Aorta (tissue), 5 donors: ENCODE measurements around the gene IGFN1. TPM values are rescaled to one million over a fixed set of nuclear protein-coding genes. Genes with fewer than 3 reads are reported as not detected.
"Not testable (repeated sequence)": the region's sequence is repeated elsewhere in the genome, so short reads cannot be mapped to it uniquely, and the experiment has no call there.

Experiments used
- ATAC-seq: fragments of 200-7000 bp; cut with Tn5 transposase; one replicate; pipeline ENCODE4 v1.9.1; 2022; ENCODE audit warnings: moderate library complexity; ENCODE audit not compliant: low FRiP score
- DNase-seq, 2 donors: peaks; one replicate each; pipeline ENCODE4 v3.0.0-alpha.2; 2020
- H3K27ac ChIP-seq, 2 donors: one replicate each; pipeline ENCODE4 v1.5.1; 2013; ENCODE audit warnings: low read length in 2 of 2, mild to moderate bottlenecking in 2 of 2, moderate library complexity in 2 of 2, control low read depth in 1 of 2, inconsistent platforms in 1 of 2, low read depth in 1 of 2
- H3K27me3 ChIP-seq, 2 donors: one replicate each; pipeline ENCODE4 v1.6.1; 2013; ENCODE audit warnings: control low read depth in 1 of 2, low read length in 1 of 2, mild to moderate bottlenecking in 1 of 2, moderate library complexity in 1 of 2; ENCODE audit not compliant: insufficient read depth in 2 of 2, control insufficient read depth in 1 of 2
- H3K36me3 ChIP-seq, 2 donors: one replicate each; pipeline ENCODE4 v1.6.1; 2013; ENCODE audit warnings: control low read depth in 1 of 2, low read length in 1 of 2, mild to moderate bottlenecking in 1 of 2; ENCODE audit not compliant: insufficient read depth in 2 of 2, control insufficient read depth in 1 of 2
- H3K4me1 ChIP-seq, 2 donors: one replicate each; pipeline ENCODE4 v1.6.1; 2013; ENCODE audit warnings: low read length in 2 of 2, control low read depth in 1 of 2, mild to moderate bottlenecking in 1 of 2, moderate library complexity in 1 of 2; ENCODE audit not compliant: insufficient read depth in 2 of 2, control insufficient read depth in 1 of 2
- H3K4me3 ChIP-seq, 2 donors: one replicate each; pipeline ENCODE4 v1.5.1; 2013; ENCODE audit warnings: low read length in 2 of 2, control low read depth in 1 of 2, mild to moderate bottlenecking in 1 of 2
- H3K9me3 ChIP-seq: one replicate; pipeline ENCODE4 v1.6.1; 2013; ENCODE audit warnings: mild to moderate bottlenecking, low read length; ENCODE audit not compliant: control insufficient read depth
- WGBS, 2 donors: extraction: QIAGEN DNeasy Blood & Tissue Kit; methylation state at CpG; one replicate each; pipeline ENCODE4 v1.1.7; 2013; 5-methylcytosine and 5-hydroxymethylcytosine counted together
- intact Hi-C, 2 donors: fragments of 100-400 bp; cut with DNase I; formaldehyde crosslinking; loops; one replicate each; pipeline versions ENCODE4 v1.14.2 to v1.15.0; 2022
- polyA plus RNA-seq, 2 donors: library from polyadenylated mRNA; stranded (reverse); fragments of 200-250 nt; gene quantifications; one replicate each; pipeline ENCODE4 v1.2.3, GENCODE V29; 2013
- total RNA-seq, 2 donors: library from RNA; stranded (reverse); fragmentation: NEBNext Ultra II Directional; extraction: Animal tissue kit (Norgen Biotek cat#: 25700); gene quantifications; one replicate each; pipeline ENCODE4 v1.2.1, GENCODE V29; 2021
- donor health status: healthy with polysubstance abuse.
- donor health status: Bipolar disorder and iron deficiency.
- donor health status: DM: no; HTN: no; CAD: no.
- donor health status: DM: no; HTN: no; CAD: no.
- donor health status: DM: yes; HTN: yes; CAD: no.

The IGFN1 gene
- total and polyA plus RNA-seq, 4 donors, result 0.03 to 0.50 (median 0.16) TPM

GRCh38 chr1:201156819-201157218 is 33.8 kb upstream of the IGFN1 start:
- no peaks in the 10 kb centered on the region for H3K27me3 ChIP-seq
- H3K27ac ChIP-seq, result no peak overlapping the region
- no peak overlapping the region for H3K4me3 ChIP-seq
- H3K4me1 ChIP-seq, result no peaks in the 10 kb centered on the region
- DNase-seq, result no peak
- no peaks in the 10 kb centered on the region for H3K9me3 ChIP-seq
- intact Hi-C loops, result no loop called here
- ATAC-seq, result no peak
- H3K36me3 ChIP-seq, result no peaks in the 10 kb centered on the region

GRCh38 chr1:201157949-201158348 is 32.7 kb upstream of the IGFN1 start:
- H3K27me3 ChIP-seq, result no peaks in the 10 kb centered on the region
- intact Hi-C loops, result no loop called here
- DNase-seq, result no peak
- no peaks in the 10 kb centered on the region for H3K36me3 ChIP-seq
- no peak for ATAC-seq
- no peak overlapping the region for H3K4me3 ChIP-seq
- no peak overlapping the region for H3K27ac ChIP-seq
- 92 to 94% methylated on average over 2 of the region's 2 CpGs for WGBS, 2 donors
- no peaks in the 10 kb centered on the region for H3K4me1 ChIP-seq
- H3K9me3 ChIP-seq, result no peaks in the 10 kb centered on the region

GRCh38 chr1:201163036-201163435 is 27.6 kb upstream of the IGFN1 start:
- intact Hi-C loops, H3K9me3 ChIP-seq, H3K4me3 ChIP-seq, DNase-seq, H3K27me3 ChIP-seq, ATAC-seq, H3K36me3 ChIP-seq, H3K4me1 ChIP-seq, H3K27ac ChIP-seq: not testable (repeated sequence)
- WGBS, 2 donors, result 88 to 93% methylated on average over 8 of the region's 8 CpGs

GRCh38 chr1:201163707-201164106 is 26.9 kb upstream of the IGFN1 start:
- no peak for DNase-seq
- no peak overlapping the region for H3K27ac ChIP-seq
- H3K4me3 ChIP-seq, result no peak overlapping the region
- intact Hi-C loops, result no loop called here
- no peaks in the 10 kb centered on the region for H3K36me3 ChIP-seq
- no peak for ATAC-seq
- H3K27me3 ChIP-seq, result no peaks in the 10 kb centered on the region
- 16% methylated on average over 4 of the region's 4 CpGs for WGBS, 2 donors
- no peaks in the 10 kb centered on the region for H3K4me1 ChIP-seq
- no peaks in the 10 kb centered on the region for H3K9me3 ChIP-seq

GRCh38 chr1:201164645-201165044 is 26.0 kb upstream of the IGFN1 start:
- Histone ChIP-seq H3K4me1 (no peaks in the 10 kb centered on the region), H3K27ac (no peak overlapping the region), H3K9me3 (no peaks in the 10 kb centered on the region), H3K27me3 (no peaks in the 10 kb centered on the region), H3K4me3 (no peak overlapping the region), H3K36me3 (no peaks in the 10 kb centered on the region)
- DNase-seq (no peak), ATAC-seq (no peak)
- intact Hi-C loops, result no loop called here
- 70 to 71% methylated on average over 7 of the region's 7 CpGs for WGBS, 2 donors

GRCh38 chr1:201167041-201167991 is 23.3 kb upstream of the IGFN1 start:
- DNase-seq, result no peak

GRCh38 chr1:201169203-201169602 is 21.4 kb upstream of the IGFN1 start:
- Histone ChIP-seq H3K27ac (no peak overlapping the region), H3K9me3 (no peaks in the 10 kb centered on the region), H3K4me3 (no peak overlapping the region), H3K4me1 (no peaks in the 10 kb centered on the region), H3K36me3 (no peaks in the 10 kb centered on the region), H3K27me3 (no peaks in the 10 kb centered on the region)
- 96 to 97% methylated on average over 3 of the region's 3 CpGs for WGBS, 2 donors
- no peak for ATAC-seq
- DNase-seq, result no peak
- intact Hi-C loops, result no loop called here

More at GRCh38 chr1:201167041-201167991, 23.3 kb upstream of the IGFN1 start:
- Histone ChIP-seq H3K36me3 (no peaks in the 10 kb centered on the region), H3K9me3 (no peaks in the 10 kb centered on the region), H3K4me1 (no peaks in the 10 kb centered on the region), H3K4me3 (no peak overlapping the region), H3K27ac (no peak overlapping the region), H3K27me3 (no peaks in the 10 kb centered on the region)
- WGBS, 2 donors, result 67 to 68% methylated on average over 13 of the region's 13 CpGs
- no peak for ATAC-seq
- intact Hi-C loops, result no loop called here

GRCh38 chr1:201169971-201170532 is 20.6 kb upstream of the IGFN1 start:
- Histone ChIP-seq H3K36me3 (no peaks in the 10 kb centered on the region), H3K4me3 (no peak overlapping the region), H3K4me1 (no peaks in the 10 kb centered on the region), H3K27me3 (no peaks in the 10 kb centered on the region), H3K9me3 (no peaks in the 10 kb centered on the region), H3K27ac (peak overlapping the region in 1 of 2 donors; percentile 29)
- no peak for ATAC-seq
- 86% methylated on average over 2 of the region's 2 CpGs for whole genome bisulfite sequencing, 2 donors
- DNase-seq, result no peak
- intact Hi-C loops, result loop anchor here in 1 of 2 donors (2.0 kb wide), 1 partner anchor 15 kb away; the partner anchor contains the start of gene TMEM9
